Measurements from ENCODE around the gene SRP68. TPM values are rescaled to one million over a fixed set of nuclear protein-coding genes. Genes with fewer than 3 reads are reported as not detected.

Gene SRP68
- total RNA-seq, 1 experiment from 2014 or later: 58.2 TPM

Other genes with a start within 250 kb of the SRP68 start
- 1.5 and 2.2 TPM in 2 replicates for gene UNC13D, start 228.1 kb downstream of the SRP68 start, total RNA-seq (2014; rRNA removed; shearing (Covaris generic); ENCODE audit: low replicate concordance)
- gene WBP2, start 217.2 kb downstream of the SRP68 start, total RNA-seq (2014; rRNA removed; shearing (Covaris generic); ENCODE audit: low replicate concordance): 16.9 and 25.7 TPM in 2 replicates
- 73.4 and 102 TPM in 2 replicates for gene TRIM47, start 193.9 kb downstream of the SRP68 start, total RNA-seq (2014; rRNA removed; shearing (Covaris generic); ENCODE audit: low replicate concordance)
- gene TRIM65, start 175.6 kb downstream of the SRP68 start, total RNA-seq (2014; rRNA removed; shearing (Covaris generic); ENCODE audit: low replicate concordance): 30.9 and 44.3 TPM in 2 replicates
- gene MRPL38, start 167.6 kb downstream of the SRP68 start, total RNA-seq (2014; rRNA removed; shearing (Covaris generic); ENCODE audit: low replicate concordance): 103 and 124 TPM in 2 replicates
- gene FBF1, start 131.5 kb downstream of the SRP68 start, total RNA-seq (2014; rRNA removed; shearing (Covaris generic); ENCODE audit: low replicate concordance): 14.2 and 19.6 TPM in 2 replicates
- 15.6 and 20.9 TPM in 2 replicates for gene ACOX1, start 93.4 kb downstream of the SRP68 start, total RNA-seq (2014; rRNA removed; shearing (Covaris generic); ENCODE audit: low replicate concordance)
- gene TEN1, start 93.3 kb downstream of the SRP68 start, total RNA-seq (2014; rRNA removed; shearing (Covaris generic); ENCODE audit: low replicate concordance): 23.1 and 46.5 TPM in 2 replicates
- 5.3 and 12.0 TPM in 2 replicates for gene CDK3, start 71.7 kb downstream of the SRP68 start, total RNA-seq (2014; rRNA removed; shearing (Covaris generic); ENCODE audit: low replicate concordance)
- 48.6 and 51.7 TPM in 2 replicates for gene EVPL, start 45.2 kb downstream of the SRP68 start, total RNA-seq (2014; rRNA removed; shearing (Covaris generic); ENCODE audit: low replicate concordance)
- gene GALR2, start 2.3 kb upstream of the SRP68 start, total RNA-seq (2014; rRNA removed; shearing (Covaris generic); ENCODE audit: low replicate concordance): not detected in 2 replicates
- not detected in 2 replicates for gene ZACN, start 6.7 kb upstream of the SRP68 start, total RNA-seq (2014; rRNA removed; shearing (Covaris generic); ENCODE audit: low replicate concordance)
- gene EXOC7, start 31.3 kb upstream of the SRP68 start, total RNA-seq (2014; rRNA removed; shearing (Covaris generic); ENCODE audit: low replicate concordance): 71.7 and 72.1 TPM in 2 replicates
- gene FOXJ1, start 68.7 kb upstream of the SRP68 start, total RNA-seq (2014; rRNA removed; shearing (Covaris generic); ENCODE audit: low replicate concordance): 1.7 TPM in 1 of 2 replicates, not detected in the other
- 12.9 and 18.2 TPM in 2 replicates for gene RNF157, start 168.0 kb upstream of the SRP68 start, total RNA-seq (2014; rRNA removed; shearing (Covaris generic); ENCODE audit: low replicate concordance)
- 4.8 and 6.5 TPM in 2 replicates for gene UBALD2, start 192.8 kb upstream of the SRP68 start, total RNA-seq (2014; rRNA removed; shearing (Covaris generic); ENCODE audit: low replicate concordance)
- gene QRICH2, start 235.8 kb upstream of the SRP68 start, total RNA-seq (2014; rRNA removed; shearing (Covaris generic); ENCODE audit: low replicate concordance): 1.4 and 3.6 TPM in 2 replicates